HepG2 (cell line): Measurements from ENCODE around the gene EMC9. TPM values are rescaled to one million over a fixed set of nuclear protein-coding genes. Genes with fewer than 3 reads are reported as not detected.

Experiments used
- ATF1 ChIP-seq: IDR thresholded peaks from 2 replicates; pipeline ENCODE4 v1.6.1; 2016; ENCODE audit warnings: mild to moderate bottlenecking, control low read depth
- CEBPZ ChIP-seq: IDR thresholded peaks from 2 replicates; pipeline ENCODE4 v1.6.1; 2012; ENCODE audit warnings: low read length, improper control_type of control experiment
- FOXA1 ChIP-seq, 2 experiments: fragments of 450-650 bp in 1 of 2; sonication (generic) in 1 of 2; formaldehyde crosslinking in 1 of 2; IDR thresholded peaks; 2 replicates each; pipeline versions ENCODE4 v1.4.0 to v1.6.1; 2016 to 2020; ENCODE audit warnings: missing genetic modification reagents in 1 of 2
- MBD4 ChIP-seq: IDR thresholded peaks from 2 replicates; pipeline ENCODE4 v1.6.1; 2012; ENCODE audit warnings: low read length, inconsistent platforms, borderline replicate concordance
- MBNL3 ChIP-seq: fragments of 250-450 bp; sonication (Bioruptor Pico); conservative IDR thresholded peaks from 2 replicates; pipeline ENCODE4 v1.8.0; 2022; ENCODE audit warnings: mild to moderate bottlenecking, inconsistent platforms
- MXI1 ChIP-seq: IDR thresholded peaks from 3 replicates; pipeline ENCODE4 v1.6.1; 2012; ENCODE audit warnings: low read depth, low read length, inconsistent platforms, borderline replicate concordance
- NFYC ChIP-seq: IDR thresholded peaks from 2 replicates; pipeline ENCODE4 v1.6.1; 2016; ENCODE audit warnings: missing genetic modification reagents, missing compliant biosample characterization
- NR0B2 ChIP-seq: sonication (generic); formaldehyde crosslinking; IDR thresholded peaks from 2 replicates; pipeline ENCODE4 v1.4.0; 2020; ENCODE audit warnings: mild to moderate bottlenecking, missing genetic modification reagents
- RXRA ChIP-seq: sonication (generic); formaldehyde crosslinking; IDR thresholded peaks from 2 replicates; pipeline ENCODE4 v1.5.1; 2020; ENCODE audit warnings: missing genetic modification reagents
- SRSF1 ChIP-seq: fragments of 200-400 bp; formaldehyde crosslinking; optimal IDR thresholded peaks from 2 replicates; pipeline ENCODE3; 2017; ENCODE audit warnings: mild to moderate bottlenecking, low read depth, low read length, moderate library complexity
- THAP8 ChIP-seq: sonication (generic); formaldehyde crosslinking; IDR thresholded peaks from 2 replicates; pipeline ENCODE4 v1.5.1; 2020; ENCODE audit warnings: missing genetic modification reagents, mild to moderate bottlenecking, borderline replicate concordance
- TRAFD1 ChIP-seq: sonication (generic); formaldehyde crosslinking; IDR thresholded peaks from 2 replicates; pipeline ENCODE4 v1.5.1; 2020; ENCODE audit warnings: missing genetic modification reagents, mild to moderate bottlenecking, borderline replicate concordance
- ZBTB3 ChIP-seq: sonication (generic); formaldehyde crosslinking; IDR thresholded peaks from 2 replicates; pipeline ENCODE4 v1.4.0; 2020; ENCODE audit warnings: low read depth, mild to moderate bottlenecking, moderate library complexity, missing genetic modification reagents, borderline replicate concordance
- ZHX1 ChIP-seq: sonication (generic); formaldehyde crosslinking; IDR thresholded peaks from 2 replicates; pipeline ENCODE4 v1.8.1; 2022; ENCODE audit warnings: low read depth, mild to moderate bottlenecking, missing genetic modification reagents
- ZNF530 ChIP-seq: sonication (generic); formaldehyde crosslinking; IDR thresholded peaks from 2 replicates; pipeline ENCODE4 v1.5.0; 2020; ENCODE audit warnings: low read depth, mild to moderate bottlenecking, missing genetic modification reagents
- ZNF713 ChIP-seq: sonication (generic); formaldehyde crosslinking; IDR thresholded peaks from 2 replicates; pipeline ENCODE4 v1.4.0; 2020; ENCODE audit warnings: mild to moderate bottlenecking, missing genetic modification reagents
- ZNF737 ChIP-seq: sonication (generic); formaldehyde crosslinking; IDR thresholded peaks from 2 replicates; pipeline ENCODE4 v1.5.0; 2020; ENCODE audit warnings: missing genetic modification reagents, mild to moderate bottlenecking, borderline replicate concordance
- polyA plus RNA-seq, 8 experiments: library from polyadenylated mRNA; depleted of rRNA in 3 of 8; stranded (reverse) in 7 of 8; unstranded in 1 of 8; fragments of >200 nt; fragmentation: Illumina TruSeq in 4 of 8; extraction: Trizol in 4 of 8; gene quantifications; 2 replicates each; pipeline versions ENCODE4 v1.2.1 to v1.2.3, GENCODE V29; 2011 to 2016; ENCODE audit warnings: low read depth in 4 of 8, missing spikeins in 1 of 8, mixed read lengths in 1 of 8; ENCODE audit not compliant: insufficient read depth in 1 of 8
- total RNA-seq, 5 experiments: library from RNA; depleted of rRNA; stranded (reverse); fragments of >200 nt; fragmentation: Illumina TruSeq; extraction: Trizol; gene quantifications; 2 replicates each; pipeline ENCODE4 v1.2.3, GENCODE V29; 2016; ENCODE audit warnings: low read depth in 1 of 5

EMC9 gene
- total and polyA plus RNA-seq, 2 of the 13 experiments (the other 11 are each of a cell fraction or from before 2014, with no cell fraction given), result 60.5 to 78.7 TPM

- TF ChIP-seq MXI1 (peak; percentile 95; the same call in 2 of the 3 replicates), MBNL3 (CRISPR knock-in tag) (0 out of 2 replicates have a peak, but pooled peaks have one; percentile 24), ATF1 (CRISPR knock-in tag) (no peak), ZBTB3 (peak; percentile 93), ZHX1 (CRISPR knock-in tag) (no peak), RXRA (CRISPR knock-in tag) (peak; percentile 99), ZNF713 (CRISPR knock-in tag) (peak; percentile 81), NR0B2 (CRISPR knock-in tag) (peak; percentile 97), NFYC (CRISPR knock-in tag) (peak; percentile 91), ZNF737 (CRISPR knock-in tag) (no peak), MBD4 (no peak), FOXA1 (IDR thresholded peaks at IDR 0.05) (no peak), FOXA1 (CRISPR knock-in tag; IDR thresholded peaks at IDR 0.05) (peak; percentile 60), CEBPZ (no peak), THAP8 (CRISPR knock-in tag) (no peak), SRSF1 (peak; percentile 93), TRAFD1 (CRISPR knock-in tag) (peak; percentile 98), ZNF530 (CRISPR knock-in tag) (no peak)
Observed at GRCh38 chr14:24095271-24096068, 45.9 kb downstream of the EMC9 start (continued).
